ENCODE results near the gene PHAF1.

DNA sequence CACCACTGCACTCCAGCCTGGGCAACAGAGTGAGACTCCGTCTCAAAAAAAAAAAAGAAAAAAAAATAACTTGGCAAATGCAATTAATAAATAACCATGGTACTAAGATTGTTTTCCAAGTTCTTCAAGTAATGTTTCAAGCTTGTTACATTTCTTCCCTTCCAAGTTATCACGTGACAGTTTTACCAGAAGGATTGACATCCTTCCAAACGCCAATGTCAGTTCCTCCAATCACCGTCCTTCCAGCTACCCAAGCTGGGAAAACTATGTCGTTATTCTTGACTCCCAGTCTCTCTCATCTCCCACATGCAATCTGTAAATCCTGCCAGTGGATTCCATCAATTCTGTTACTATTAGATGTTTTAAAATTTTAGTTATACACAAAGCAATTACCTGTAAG is 3.9 kb upstream of the PHAF1 start:
- TF ChIP-seq, protein P1, sequence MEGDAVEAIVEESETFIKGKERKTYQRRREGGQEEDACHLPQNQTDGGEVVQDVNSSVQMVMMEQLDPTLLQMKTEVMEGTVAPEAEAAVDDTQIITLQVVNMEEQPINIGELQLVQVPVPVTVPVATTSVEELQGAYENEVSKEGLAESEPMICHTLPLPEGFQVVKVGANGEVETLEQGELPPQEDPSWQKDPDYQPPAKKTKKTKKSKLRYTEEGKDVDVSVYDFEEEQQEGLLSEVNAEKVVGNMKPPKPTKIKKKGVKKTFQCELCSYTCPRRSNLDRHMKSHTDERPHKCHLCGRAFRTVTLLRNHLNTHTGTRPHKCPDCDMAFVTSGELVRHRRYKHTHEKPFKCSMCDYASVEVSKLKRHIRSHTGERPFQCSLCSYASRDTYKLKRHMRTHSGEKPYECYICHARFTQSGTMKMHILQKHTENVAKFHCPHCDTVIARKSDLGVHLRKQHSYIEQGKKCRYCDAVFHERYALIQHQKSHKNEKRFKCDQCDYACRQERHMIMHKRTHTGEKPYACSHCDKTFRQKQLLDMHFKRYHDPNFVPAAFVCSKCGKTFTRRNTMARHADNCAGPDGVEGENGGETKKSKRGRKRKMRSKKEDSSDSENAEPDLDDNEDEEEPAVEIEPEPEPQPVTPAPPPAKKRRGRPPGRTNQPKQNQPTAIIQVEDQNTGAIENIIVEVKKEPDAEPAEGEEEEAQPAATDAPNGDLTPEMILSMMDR (IDR thresholded peaks at IDR 0.05) = no peak
- no peak for TF ChIP-seq POLR2A (IDR thresholded peaks at IDR 0.05)

All from thyroid gland (tissue), 4 donors.